Measurements from ENCODE around the gene CUX1.
"Not testable (repeated sequence)": the region's sequence is repeated elsewhere in the genome, so short reads cannot be mapped to it uniquely, and the experiment has no call there.

CUX1 gene

GRCh38 chr7:102312317-102312716 lies 494.9 kb downstream of the CUX1 start:
- DNase-seq (ENCODE audit: low spot score) = no peak

GRCh38 chr7:102313997-102314780 lies 496.8 kb downstream of the CUX1 start:
- no peak for DNase-seq (ENCODE audit: low spot score)

GRCh38 chr7:102317231-102318059 lies 500.0 kb downstream of the CUX1 start:
- DNase-seq (ENCODE audit: low spot score) = no peak

- no peak for DNase-seq (ENCODE audit: low spot score)
These were observed 501.1 kb downstream of the CUX1 start for GRCh38 chr7:102318482-102318971.

- DNase-seq (ENCODE audit: low spot score) = no peak
These were observed 502.2 kb downstream of the CUX1 start for GRCh38 chr7:102319671-102320070.

- DNase-seq (ENCODE audit: low spot score) = no peak
These were observed 502.8 kb downstream of the CUX1 start for GRCh38 chr7:102320181-102320580.

GRCh38 chr7:102320601-102321350 lies 503.4 kb downstream of the CUX1 start:
- DNase-seq (ENCODE audit: low spot score) = no peak

- DNase-seq (ENCODE audit: low spot score) = no peak
These were observed 504.1 kb downstream of the CUX1 start for GRCh38 chr7:102321351-102322201.

- DNase-seq (ENCODE audit: low spot score) = no peak
These were observed 504.8 kb downstream of the CUX1 start for GRCh38 chr7:102322202-102322715.

GRCh38 chr7:102323914-102324195 lies 506.4 kb downstream of the CUX1 start:
- no peak for DNase-seq (ENCODE audit: low spot score)

- DNase-seq (ENCODE audit: low spot score) = not testable (repeated sequence)
These were observed 507.7 kb downstream of the CUX1 start for GRCh38 chr7:102325106-102325505.

GRCh38 chr7:102326157-102326889 lies 508.9 kb downstream of the CUX1 start:
- DNase-seq (ENCODE audit: low spot score) = no peak

- not testable (repeated sequence) for DNase-seq (ENCODE audit: low spot score)
These were observed 509.8 kb downstream of the CUX1 start for GRCh38 chr7:102327183-102327582.

- not testable (repeated sequence) for DNase-seq (ENCODE audit: low spot score)
These were observed 511.4 kb downstream of the CUX1 start for GRCh38 chr7:102328863-102329262.

GRCh38 chr7:102329366-102329765 lies 511.9 kb downstream of the CUX1 start:
- not testable (repeated sequence) for DNase-seq (ENCODE audit: low spot score)

- not testable (repeated sequence) for DNase-seq (ENCODE audit: low spot score)
These were observed 513.4 kb downstream of the CUX1 start for GRCh38 chr7:102330666-102331460.
